ENCODE results near the gene CEMIP2.

DNA sequence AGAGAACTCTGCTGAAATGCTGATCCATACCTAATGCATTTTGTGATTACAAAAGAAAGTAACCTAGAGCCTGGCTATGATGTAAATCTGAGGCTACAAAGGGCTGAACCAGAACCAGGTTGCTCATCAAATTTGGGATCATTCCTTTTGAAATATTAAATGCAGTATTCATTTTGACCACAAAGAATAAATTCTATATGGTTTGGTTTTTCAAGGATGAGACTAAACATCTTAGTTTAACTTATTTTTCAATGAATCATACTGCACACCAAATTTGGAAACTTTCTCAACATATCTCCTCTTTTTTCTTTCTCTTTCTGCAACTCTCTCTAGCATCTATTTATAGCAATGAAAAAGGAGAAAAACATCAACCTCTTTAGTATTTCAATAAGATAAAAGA is 46.5 kb downstream of the CEMIP2 start:
- TF ChIP-seq CHD2 (IDR thresholded peaks at IDR 0.05; ENCODE audit: low read length, partially characterized antibody), result no peak
- TF ChIP-seq YY1 (IDR thresholded peaks at IDR 0.05; ENCODE audit: low read depth), result no peak
- no peak for TF ChIP-seq RFX5 (IDR thresholded peaks at IDR 0.05; ENCODE audit: low read length)
- TF ChIP-seq POLR2AphosphoS5 (IDR thresholded peaks at IDR 0.05; ENCODE audit: low read depth, low read length), result no peak
- TF ChIP-seq, protein P1, sequence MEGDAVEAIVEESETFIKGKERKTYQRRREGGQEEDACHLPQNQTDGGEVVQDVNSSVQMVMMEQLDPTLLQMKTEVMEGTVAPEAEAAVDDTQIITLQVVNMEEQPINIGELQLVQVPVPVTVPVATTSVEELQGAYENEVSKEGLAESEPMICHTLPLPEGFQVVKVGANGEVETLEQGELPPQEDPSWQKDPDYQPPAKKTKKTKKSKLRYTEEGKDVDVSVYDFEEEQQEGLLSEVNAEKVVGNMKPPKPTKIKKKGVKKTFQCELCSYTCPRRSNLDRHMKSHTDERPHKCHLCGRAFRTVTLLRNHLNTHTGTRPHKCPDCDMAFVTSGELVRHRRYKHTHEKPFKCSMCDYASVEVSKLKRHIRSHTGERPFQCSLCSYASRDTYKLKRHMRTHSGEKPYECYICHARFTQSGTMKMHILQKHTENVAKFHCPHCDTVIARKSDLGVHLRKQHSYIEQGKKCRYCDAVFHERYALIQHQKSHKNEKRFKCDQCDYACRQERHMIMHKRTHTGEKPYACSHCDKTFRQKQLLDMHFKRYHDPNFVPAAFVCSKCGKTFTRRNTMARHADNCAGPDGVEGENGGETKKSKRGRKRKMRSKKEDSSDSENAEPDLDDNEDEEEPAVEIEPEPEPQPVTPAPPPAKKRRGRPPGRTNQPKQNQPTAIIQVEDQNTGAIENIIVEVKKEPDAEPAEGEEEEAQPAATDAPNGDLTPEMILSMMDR (IDR thresholded peaks at IDR 0.05), result no peak
